Measurements from ENCODE around the gene MKS1.

DNA sequence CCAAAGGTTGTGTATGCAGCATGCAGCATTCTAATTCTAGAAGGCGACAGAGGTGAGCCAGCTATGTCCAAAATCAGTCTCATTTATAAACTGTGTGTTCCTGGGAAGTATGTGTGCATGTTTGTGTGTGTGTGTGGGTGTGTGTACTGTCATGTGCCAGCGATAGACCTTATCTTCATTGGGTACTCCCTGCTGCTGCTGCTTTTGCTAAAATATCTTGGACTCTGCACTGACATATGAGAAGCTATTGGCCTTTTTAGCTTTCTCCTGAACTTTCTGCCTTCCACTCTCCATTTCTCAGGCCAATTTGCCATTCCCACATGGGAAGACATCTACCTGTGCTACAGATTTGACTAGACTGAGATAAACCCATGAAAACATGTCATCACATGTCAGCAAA is 17.3 kb upstream of the MKS1 start:
- TF ChIP-seq, protein P1, sequence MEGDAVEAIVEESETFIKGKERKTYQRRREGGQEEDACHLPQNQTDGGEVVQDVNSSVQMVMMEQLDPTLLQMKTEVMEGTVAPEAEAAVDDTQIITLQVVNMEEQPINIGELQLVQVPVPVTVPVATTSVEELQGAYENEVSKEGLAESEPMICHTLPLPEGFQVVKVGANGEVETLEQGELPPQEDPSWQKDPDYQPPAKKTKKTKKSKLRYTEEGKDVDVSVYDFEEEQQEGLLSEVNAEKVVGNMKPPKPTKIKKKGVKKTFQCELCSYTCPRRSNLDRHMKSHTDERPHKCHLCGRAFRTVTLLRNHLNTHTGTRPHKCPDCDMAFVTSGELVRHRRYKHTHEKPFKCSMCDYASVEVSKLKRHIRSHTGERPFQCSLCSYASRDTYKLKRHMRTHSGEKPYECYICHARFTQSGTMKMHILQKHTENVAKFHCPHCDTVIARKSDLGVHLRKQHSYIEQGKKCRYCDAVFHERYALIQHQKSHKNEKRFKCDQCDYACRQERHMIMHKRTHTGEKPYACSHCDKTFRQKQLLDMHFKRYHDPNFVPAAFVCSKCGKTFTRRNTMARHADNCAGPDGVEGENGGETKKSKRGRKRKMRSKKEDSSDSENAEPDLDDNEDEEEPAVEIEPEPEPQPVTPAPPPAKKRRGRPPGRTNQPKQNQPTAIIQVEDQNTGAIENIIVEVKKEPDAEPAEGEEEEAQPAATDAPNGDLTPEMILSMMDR (conservative IDR thresholded peaks at IDR 0.05 in 1 of 2, IDR thresholded peaks at IDR 0.05 in 1 of 2; ENCODE audit: low read depth in 1 of 2, low read length in 2 of 2) = no peak
- no peak for TF ChIP-seq EZH2 (IDR thresholded peaks at IDR 0.05; ENCODE audit: low read length, missing control alignments)
